Measurements from ENCODE around the gene PYGB. TPM values are rescaled to one million over a fixed set of nuclear protein-coding genes. Genes with fewer than 3 reads are reported as not detected.
A peak's percentile ranks its signal among the peaks of the same experiment; 100 is the strongest.
"Not testable (repeated sequence)": the region's sequence is repeated elsewhere in the genome, so short reads cannot be mapped to it uniquely, and the experiment has no call there.

The PYGB gene
- total RNA-seq, 1 experiment from 2014 or later = 118 TPM

DNA sequence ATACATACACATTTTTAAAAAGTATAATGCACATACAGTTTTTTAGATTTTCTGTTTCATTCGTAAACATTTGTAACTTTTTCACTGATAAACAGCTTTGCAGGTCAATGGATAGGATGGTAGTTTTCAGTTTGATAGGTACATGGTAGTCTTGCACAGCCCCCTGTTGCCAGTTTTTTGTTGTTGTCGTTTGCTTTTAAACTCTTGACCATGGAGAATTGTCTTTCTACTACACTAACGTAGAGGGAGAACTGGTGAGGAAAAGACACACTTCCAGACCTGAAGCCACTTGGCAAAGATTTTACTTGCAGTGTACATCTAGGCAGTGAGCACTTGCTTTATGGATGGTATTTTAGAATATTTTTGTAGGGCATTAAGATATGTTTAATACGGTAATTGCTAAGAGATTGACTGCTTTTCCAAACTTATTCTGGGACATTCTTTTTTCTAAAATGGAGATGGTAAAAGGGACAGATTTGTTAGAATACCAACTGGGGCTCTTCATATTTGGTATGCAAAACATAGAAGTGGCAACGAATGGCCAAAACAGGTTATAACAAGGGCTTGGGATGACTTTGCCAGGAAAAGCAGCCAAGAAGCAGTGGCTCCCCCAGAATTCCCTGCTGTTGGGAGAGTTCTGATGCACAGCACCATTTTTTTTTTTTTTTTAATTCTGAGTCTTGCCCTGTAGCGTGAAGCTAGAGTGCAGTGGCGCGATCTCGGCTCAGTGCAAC, 1.5 kb downstream of the PYGB start:
- DNase-seq (ENCODE audit: low spot score) = no peak

DNA sequence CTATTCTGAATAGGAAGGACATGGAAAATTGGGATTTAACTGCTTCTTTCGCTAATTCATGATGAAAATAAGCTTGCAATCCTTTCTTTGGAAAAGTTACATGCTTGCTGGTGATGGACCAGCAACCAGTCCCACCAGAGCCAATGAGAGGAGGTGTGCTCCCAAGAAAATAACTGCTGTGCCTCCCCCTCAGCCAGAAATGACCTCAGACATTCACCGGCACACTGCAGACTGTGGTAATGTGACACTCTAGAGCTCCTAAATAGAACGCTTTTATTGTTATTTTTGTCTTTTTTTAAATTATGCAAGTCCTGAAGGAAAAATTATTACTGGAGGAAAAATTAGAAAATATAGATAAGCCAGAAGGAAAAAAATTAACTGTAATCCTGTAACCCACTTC, 2.6 kb downstream of the PYGB start:
- no peak for DNase-seq (ENCODE audit: low spot score)

DNA sequence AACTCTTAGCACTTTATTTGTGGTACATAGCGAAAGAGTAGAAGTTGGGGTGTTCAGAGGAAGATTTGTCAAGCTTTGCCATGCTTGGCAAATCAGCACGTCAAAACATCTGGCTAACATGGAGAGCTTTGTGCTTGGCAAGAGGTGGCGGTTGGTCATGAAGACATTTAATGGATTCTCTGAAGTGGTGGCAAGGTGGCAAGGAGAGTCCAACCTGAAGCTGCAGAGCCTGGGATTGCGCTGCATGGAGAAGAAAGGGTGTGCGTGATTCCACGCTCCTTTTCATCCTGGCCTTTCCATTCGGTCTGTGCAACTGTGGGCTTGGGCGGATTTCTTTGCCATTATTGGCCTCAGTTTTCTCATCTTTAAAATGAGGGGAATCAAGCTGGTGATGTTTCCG, 3.1 kb downstream of the PYGB start:
- DNase-seq (ENCODE audit: low spot score) = no peak

DNA sequence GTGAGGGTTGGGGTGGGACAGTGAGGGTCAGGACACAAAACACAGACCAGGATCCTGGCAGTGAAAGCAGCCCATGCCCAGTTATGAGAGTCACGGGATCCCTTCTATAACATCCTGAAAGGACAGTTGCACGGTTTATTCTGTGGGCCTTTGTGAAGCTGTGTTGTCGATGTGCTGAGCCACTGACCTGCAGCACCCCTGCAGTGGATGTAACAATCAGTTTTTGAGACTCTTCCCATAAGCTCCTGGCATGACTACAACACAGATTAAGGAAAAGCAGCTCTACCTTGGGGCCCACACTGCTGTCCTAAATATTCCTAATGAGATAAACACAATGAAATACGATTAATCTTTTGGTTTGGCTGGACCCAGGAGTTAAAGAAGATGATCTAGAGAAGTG, 3.7 kb downstream of the PYGB start:
- no peak for DNase-seq (ENCODE audit: low spot score)

DNA sequence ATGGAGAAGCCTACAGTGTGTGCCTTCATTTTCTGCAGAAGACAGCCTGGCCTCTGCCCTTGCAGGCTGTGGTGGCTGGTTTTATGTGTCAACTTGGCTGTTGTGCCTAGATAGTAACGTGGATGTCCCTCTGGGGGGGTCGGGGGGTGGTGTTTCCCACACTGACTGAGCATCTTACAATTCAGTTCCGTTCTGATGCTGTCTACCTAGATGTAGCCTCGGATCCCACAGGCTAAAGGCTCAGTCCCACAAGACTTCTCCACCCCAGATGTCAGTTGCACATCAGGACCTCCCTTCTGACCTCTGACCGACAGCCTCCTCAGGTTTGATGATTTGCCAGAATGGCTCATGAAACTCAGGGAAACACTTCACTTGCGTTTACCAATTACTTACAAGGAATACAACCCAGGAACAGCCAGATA, 4.4 kb downstream of the PYGB start:
- no peak for DNase-seq (ENCODE audit: low spot score)

DNA sequence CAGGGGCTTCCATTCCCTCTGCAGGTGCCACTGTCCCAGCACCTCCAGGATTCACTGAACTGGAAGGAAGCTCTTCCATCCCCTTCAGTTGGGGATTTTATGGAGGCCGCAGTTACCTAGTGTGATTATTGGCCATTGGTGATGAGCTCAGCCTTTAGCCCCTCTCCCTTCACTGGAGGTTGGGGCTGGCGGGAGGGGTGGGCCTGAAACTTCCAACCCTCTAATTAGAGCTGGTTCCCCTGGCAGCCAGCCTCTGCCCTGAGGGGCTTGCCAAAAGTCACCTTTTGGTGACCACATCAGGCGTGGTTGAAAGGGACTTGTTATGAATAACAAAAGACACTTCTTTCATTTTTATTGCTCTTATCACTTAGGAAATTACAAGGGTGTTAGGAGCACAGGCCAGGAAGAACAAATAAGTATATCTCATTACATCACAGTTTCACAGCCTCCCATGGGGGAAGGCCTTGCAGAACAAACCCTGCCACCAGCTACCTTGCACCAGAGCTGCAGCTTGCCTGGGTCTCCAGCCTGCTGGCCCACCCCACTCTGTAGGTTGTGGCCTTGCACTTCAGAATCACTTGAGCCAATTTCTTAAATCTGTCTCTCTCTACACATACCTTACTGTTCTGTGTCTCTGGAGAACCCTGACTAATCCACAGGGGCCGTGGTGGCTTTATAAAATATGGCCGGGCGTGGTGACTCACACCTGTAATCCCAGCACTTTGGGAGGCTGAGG, 5.0 kb downstream of the PYGB start:
- no peak for DNase-seq (ENCODE audit: low spot score)

DNA sequence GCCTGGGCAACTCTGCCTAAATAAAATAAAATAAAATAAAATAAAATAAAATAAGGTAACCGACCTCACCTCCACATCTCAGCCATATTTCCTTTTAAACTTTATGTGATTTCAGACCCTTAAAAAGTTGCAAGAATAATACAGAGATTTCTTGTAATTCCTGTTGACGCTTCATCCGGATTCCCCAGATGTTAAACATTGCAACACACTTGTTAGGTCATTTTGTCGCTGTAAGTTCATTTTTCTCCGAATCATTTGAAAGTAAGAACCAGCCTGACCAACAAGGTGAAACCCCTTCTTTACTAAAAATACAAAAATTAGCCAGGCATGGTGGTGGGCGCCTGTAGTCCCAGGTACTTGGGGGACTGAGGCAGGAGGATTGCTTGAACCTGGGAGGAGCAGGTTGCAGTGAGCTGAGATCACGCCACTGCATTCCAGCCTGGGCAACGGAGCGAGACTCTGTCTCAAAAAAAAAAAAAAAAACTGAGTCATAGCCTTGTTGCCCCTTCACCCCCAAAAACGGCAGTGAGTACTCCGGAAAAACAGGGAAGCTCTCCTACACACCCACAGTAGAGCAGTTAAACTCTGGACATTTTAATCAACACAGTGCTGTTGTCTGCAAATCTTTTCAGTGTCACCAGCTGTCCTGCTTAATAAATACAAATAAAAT, 5.9 kb downstream of the PYGB start:
- DNase-seq (ENCODE audit: low spot score) = no peak

DNA sequence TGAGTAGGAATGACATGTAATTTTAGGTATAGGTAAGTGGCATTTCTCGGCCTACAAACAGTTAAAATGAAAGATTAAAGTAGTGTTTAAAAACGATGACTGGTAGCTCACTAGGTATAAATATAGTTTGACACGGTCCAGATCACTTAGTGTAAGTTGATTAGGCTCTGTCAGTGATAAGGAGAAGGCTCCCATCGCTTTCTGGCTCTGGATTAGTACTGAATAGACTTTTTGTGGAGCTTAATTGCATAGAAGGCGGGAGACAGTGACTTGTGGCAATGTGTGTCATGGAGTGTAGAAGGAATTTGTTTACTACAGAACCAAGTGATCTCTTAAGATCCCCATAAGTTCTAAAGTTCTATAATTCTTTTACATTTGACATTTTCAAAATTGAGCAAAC, 6.7 kb downstream of the PYGB start:
- no peak for DNase-seq (ENCODE audit: low spot score)

DNA sequence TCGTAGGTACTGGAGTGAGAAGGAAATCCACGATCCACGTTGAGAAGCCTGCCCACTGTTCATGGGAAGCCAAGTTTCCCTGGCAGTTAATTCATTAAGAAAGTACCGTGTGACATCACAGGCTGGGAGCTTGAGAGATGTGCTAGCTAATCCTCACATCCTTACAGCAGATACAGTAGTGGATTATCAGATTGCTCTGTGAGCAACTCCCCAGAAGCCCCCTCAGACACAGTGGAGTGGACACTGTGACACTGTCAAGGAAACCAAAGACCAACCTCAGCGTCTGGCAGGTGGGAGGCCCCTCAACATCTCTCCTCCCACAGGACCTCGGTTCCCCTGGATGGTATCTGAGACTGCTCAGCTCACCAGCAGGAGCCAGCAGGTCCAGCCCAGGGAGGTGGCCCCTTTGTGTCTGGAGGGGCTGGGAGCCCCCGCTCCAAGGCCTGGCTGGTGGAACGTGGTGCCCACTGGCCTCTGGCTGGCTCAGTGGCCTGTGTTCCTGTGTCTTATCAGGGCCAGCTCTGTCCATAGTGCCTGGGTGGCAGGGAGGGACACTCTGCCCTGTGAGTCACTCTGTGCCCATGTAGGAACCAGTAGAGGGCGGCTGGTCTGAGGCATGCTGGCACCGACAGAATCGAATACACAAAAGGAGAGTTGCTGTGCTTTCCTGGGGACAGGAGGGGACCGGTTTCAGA, 7.2 kb downstream of the PYGB start:
- DNase-seq (ENCODE audit: low spot score) = peak; percentile 32

DNA sequence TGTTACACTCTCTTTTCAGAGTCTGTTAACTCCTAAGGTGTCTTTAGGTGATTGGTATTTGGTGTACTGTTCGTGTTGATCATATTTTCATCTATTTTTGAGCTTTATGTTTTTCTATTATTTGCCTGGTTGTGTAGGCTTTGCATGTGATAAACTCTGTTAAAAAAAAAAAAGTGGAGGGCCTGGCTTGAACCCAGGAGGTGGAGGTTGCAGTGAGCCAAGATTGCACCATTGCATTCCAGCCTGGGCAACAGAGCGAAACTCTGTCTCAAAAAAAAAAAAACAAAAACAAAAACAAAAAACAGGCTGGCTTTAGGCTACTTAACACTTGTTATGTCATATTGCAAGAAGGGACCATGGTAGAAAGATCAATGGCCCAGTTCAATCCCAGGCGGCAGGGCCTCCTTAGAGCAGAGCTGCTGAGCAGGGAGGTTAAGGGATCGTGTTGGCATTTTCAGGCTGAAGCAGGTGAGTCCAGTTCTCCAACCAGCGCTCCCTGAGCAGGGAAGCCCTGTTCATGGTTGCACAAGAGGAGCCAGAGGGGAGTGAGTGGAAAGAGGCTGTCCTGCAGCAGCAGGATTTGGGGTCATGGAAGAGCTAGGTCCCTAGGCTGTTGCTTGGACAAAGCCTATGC, 8.5 kb downstream of the PYGB start:
- no peak for DNase-seq (ENCODE audit: low spot score)

DNA sequence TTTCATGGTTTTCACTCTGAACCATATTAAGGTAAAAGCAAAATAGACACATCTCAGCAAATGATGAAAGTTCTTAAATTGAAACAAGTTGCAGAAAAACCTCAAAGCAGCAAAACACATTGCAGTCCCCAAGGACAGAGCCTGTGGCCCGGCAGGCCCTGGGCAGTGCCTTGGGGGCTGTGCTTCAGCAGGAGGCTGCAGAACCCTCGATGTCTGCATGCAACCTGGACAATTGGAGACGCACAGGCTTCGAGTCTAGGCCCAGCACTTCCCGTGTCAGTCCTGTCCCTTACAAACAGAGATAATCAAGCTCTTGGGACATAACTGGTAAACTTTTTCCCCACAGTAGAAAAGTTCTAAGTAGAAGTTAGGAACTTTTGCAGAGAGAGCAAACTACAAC, 9.2 kb downstream of the PYGB start:
- no peak for DNase-seq (ENCODE audit: low spot score)

DNA sequence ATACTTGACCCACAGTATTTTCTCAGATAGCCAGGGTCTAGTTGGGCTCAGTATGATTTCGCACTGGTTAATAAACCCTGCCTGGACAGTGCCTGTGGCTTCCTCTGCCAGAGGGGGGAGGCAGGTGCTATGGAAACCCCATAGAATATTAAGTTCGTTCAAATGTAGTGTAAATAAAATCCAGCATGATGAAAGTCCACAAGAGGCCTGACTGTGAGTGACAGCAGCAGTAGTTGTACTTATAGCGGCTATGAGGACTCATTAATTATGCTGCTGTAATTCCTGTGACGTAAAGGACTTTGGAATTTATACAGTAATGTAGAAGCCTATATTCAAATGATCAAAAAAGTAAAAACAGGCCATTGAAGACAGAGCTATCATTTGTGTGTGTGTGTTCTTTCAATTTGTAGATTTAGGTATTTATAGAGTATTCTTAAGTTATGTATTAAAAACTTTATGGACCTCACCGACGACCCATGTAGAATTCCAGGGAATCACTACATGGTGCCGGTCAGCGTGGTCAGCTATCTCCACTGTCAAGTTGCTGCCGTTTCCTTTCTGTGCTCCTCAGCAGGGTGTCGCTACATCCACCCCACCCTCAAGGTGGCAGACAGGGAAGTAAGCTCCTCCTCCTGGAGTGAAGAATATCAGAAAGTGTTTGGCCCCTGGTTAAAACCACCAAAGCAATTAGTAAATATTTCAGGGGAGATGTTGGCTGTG, 10.0 kb downstream of the PYGB start:
- DNase-seq (ENCODE audit: low spot score) = no peak

DNA sequence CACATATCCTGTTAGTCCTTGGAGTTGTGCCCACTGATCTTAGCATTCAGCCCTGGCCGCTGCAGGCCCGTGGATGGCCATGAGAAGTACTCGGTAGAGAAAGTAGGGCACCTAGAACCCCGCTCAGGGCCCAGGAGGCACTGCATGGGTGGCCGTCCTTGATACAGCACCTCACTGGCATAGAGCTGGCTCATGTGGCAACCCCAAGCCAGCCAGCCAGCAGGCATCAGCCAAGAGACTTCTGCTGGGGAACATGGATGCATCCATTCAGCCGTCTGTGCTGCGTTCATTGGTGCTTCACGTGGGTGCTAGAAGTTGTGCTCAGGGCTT, 10.6 kb downstream of the PYGB start:
- no peak for DNase-seq (ENCODE audit: low spot score)

DNA sequence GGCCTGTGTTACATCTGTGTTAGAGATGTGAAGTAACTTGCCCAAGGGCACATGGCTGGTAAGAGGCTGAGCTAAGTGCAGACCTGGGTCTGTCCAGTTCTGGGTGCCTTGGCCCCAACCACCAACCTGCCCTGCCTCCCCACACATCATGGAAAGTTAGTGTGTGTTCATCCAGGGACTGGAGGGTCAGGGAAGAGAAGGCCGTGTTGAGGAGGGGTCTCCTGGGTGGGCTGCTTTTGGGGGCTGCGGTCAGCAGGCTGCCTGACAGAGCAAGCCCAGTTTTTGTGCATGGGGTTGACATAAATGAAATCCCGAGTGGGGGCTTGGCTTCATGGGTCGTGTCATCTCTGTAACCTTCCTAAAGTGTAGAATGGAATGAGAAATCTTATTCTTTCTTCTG, 10.9 kb downstream of the PYGB start:
- no peak for DNase-seq (ENCODE audit: low spot score)

DNA sequence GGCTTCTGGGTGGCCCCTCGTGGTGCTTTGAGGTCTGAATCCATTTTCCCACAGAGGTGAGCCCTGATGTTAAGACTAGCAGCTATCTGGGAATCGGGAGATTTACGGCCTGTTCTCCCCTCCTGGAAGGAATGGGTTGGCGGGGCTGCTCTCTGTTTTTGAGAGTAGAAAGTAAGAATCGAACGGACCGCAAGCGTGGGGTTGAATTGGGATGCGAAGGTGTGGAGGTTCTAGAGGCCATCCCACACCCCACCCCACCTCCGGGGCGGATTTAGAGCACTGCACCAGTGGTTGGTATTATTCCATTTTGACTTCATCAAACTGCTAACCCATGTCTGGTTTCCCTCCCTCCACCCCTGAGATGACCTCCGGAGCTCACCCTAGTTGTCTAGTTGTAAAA, 11.5 kb downstream of the PYGB start:
- no peak for DNase-seq (ENCODE audit: low spot score)

DNA sequence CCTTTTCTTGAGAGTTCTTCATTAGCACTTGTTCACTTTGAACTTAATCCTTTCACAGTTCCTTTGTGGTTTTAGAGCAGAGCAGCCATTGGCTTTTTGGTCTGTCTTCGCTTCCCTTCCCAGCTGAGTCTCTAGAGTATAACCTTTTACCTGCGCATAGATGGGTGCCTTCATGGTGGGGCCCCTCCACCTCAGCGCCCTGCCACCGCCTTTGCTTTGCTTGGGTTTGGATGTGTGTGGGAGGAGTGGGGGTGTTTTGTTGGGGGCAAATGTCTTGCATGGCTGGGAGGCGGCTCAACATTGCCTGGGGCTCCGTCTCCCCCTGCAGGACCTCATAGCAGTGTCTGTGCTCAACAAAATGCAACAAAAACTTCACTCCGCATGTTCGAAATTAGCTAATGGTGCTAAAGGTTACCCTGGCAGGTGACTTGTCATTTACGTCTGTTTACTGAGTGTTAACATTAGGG, 11.9 kb downstream of the PYGB start:
- DNase-seq (ENCODE audit: low spot score) = no peak

DNA sequence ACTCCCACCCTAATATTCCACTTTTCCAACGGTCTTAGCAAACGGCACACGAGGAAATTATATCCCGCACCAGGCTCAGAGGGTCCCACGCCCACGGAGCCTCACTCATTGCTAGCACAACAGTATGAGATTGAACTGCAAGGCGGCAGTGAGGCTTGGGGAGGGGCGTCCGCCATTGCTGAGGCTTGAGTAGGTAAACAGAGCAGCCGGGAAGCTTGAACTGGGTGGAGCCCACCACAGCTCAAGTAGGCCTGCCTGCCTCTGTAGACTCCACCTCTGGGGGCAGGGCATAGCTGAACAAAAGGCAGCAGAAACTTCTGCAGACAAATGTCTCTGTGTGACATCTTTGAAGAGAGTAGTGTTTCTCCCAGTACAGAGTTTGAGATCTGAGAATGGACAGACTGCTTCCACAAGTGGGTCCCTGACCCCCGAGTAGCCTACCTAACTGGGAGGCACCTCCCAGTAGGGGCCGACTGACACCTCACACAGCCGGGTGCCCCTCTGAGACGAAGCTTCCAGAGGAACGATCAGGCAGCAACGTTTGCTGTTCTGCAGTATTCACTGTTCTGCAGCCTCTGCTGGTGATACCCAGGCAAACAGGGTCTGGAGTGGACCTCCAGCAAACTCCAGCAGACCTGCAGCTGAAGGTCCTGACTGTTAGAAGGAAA, 13.0 kb downstream of the PYGB start:
- DNase-seq (ENCODE audit: low spot score) = not testable (repeated sequence)

DNA sequence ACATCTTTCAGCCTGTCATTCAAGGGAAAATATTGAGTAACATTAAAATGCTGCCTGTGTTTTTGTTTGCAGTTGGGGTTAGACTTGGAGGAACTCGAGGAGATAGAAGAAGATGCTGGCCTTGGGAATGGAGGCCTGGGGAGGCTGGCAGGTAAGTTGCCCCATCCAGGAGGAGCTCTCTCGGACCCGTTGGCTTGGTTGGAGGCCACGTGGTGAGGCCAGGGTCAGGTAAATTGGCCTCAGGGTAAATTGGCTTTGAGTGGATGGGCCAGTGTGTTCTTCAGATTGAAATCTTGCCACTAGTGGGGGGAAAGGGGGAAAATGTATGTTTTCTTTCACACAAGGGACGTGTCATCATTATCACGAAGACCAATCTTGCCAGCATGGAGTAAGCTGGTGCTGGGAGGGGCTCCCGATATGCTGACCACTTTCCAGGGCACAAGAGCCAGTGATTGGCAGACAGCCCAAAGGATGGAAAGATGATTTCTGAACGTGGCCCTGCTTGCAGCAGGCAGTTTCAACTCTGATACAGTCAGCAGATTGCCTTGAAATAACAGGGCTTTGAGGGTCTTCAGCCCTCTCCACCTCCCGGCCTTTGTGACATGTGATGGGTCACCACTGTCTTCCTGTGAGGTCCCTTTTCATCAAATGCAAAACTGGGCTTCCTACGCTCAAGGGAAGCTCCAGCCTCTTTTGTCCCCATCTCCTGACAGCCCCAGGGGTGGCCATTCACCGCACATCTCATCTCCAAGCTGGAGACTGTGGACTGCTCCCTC, 21.4 kb downstream of the PYGB start:
- DNase-seq (ENCODE audit: low spot score) = no peak

DNA sequence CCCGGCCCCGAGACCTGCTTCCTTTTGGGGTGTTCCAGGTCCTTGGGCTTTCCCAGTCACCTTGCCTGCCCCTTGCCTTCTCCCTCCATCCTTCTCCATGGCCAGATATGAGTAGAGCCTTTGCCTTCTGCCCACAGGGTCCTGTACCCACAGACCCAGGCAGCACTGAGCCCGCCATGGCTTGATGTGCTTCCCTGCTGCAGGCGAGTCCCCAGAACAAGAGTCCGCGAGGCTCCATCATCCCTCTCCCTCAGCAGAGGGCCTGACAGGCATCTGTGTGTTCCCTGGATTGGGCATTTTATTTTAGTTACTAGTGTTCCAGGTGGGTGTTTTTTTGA, 21.9 kb downstream of the PYGB start:
- DNase-seq (ENCODE audit: low spot score) = no peak

DNA sequence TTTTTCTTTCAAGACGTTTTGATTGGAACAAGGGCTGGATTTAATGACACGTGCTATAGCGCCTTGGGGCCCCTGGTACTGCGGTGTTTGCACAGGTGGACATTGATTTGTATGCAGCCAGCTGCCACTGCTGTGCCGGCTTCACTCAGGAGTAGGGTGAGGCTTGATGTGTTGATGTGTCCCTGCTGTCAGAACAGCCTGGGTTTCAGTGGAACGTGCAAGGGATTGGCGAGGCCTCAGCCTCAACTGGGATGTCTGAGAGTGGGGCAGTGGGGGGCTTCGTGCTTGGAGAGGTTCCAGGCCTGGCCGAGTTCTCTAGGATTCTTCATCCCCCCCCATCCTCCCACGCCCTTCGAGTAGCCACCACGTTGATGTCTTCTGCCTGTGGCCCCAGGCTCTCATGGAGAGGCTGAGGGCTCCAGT, 23.0 kb downstream of the PYGB start:
- DNase-seq (ENCODE audit: low spot score) = no peak

All from A172 (cell line).